Measurements from ENCODE around the gene SNHG17.

The SNHG17 gene

DNA sequence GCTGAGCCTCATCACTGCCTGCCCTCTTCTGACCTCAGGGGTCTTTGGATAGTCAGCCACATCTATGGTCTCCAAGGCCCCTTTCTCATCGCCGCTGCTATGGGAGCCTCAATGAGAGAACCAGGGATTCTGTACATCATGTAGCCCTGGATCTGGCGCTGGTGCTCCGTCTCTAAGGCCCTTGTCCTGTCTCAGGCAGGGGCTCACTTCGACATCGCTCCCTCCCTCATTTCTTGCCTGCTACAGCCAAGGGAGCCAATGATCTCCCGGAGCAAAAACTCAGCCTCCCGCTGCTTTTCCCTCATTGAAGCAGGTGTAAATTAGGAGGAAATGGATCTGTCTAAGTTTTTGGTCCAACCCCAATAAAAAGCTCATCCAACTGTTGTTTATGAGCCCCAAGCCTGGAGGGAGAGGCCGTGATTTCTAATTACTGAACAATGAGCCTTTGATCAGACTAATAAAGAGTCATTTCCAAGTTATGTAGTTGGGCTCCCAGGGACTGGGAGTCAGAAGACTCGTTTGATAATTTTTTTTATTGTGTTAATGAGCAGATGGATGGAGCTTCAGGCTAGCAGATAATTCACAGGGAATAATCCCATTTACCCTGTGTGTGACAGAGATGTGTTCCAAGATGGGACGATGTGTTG is 58.0 kb downstream of the SNHG17 start:
- no peaks in the 10 kb centered on the region for H3K36me3 ChIP-seq (ENCODE audit: control insufficient read depth in 2 of 2, insufficient read depth in 2 of 2, low read length in 2 of 2)
- H3K27me3 ChIP-seq (ENCODE audit: control insufficient read depth in 2 of 2, insufficient read depth in 2 of 2, low read length in 2 of 2): no peaks in the 10 kb centered on the region
- H3K27ac ChIP-seq (ENCODE audit: low read depth in 2 of 2, low read length in 2 of 2): no peak overlapping the region
- H3K9me3 ChIP-seq (ENCODE audit: control insufficient read depth in 2 of 2, low read length in 2 of 2): no peaks in the 10 kb centered on the region
- H3K9ac ChIP-seq (ENCODE audit: low read depth in 1 of 2, low read length in 2 of 2): no peak overlapping the region
- H3K4me1 ChIP-seq (ENCODE audit: control insufficient read depth in 2 of 2, insufficient read depth in 2 of 2, low read length in 2 of 2): peaks cover 0 to 3% of the 10 kb centered on the region in 2 donors
- H3K4me3 ChIP-seq (ENCODE audit: low read length in 2 of 2): no peak overlapping the region

- H3K27ac ChIP-seq (ENCODE audit: low read depth in 2 of 2, low read length in 2 of 2): no peak overlapping the region
- H3K36me3 ChIP-seq (ENCODE audit: control insufficient read depth in 2 of 2, insufficient read depth in 2 of 2, low read length in 2 of 2): no peaks in the 10 kb centered on the region
Observed at GRCh38 chr20:38373898-38374297, 61.2 kb downstream of the SNHG17 start.

DNA sequence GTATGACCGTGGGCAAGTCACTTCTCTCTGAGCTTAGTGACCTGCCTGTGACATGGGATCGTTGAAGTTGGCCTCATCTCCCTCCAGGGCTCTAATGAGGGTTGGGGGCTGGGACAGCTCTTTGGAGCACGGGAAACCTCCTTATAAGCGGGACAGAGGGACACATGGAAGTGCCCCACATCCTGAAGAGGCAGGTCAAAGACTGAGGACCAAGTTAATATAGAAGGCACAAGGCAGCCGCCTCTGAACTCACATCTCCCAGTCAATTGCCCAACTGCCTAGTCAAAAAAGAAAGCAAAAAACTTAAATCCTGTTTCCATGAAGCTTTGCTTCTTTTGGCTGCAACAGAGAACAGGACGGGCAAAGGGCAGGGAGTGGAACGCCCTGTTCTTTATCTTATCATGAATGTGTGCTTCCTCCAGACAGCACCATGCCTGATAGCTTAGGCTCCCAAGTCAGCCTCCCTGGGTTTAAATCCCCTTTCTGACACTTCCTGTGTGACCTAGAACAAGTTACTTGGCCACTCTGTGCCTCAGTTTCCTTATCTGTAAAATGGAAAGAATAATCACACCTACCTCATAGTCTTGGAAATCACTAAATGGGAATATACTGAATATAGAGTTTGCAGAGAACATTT is 61.8 kb downstream of the SNHG17 start:
- Histone ChIP-seq H3K27ac (ENCODE audit: low read depth in 2 of 2, low read length in 2 of 2) (no peak overlapping the region), H3K9me3 (ENCODE audit: control insufficient read depth in 2 of 2, low read length in 2 of 2) (no peaks in the 10 kb centered on the region)

More at GRCh38 chr20:38373898-38374297, 61.2 kb downstream of the SNHG17 start:
- peaks cover 0 to 2% of the 10 kb centered on the region in 2 donors for H3K27me3 ChIP-seq (ENCODE audit: control insufficient read depth in 2 of 2, insufficient read depth in 2 of 2, low read length in 2 of 2)
- no peak overlapping the region for H3K4me3 ChIP-seq (ENCODE audit: low read length in 2 of 2)
- H3K4me1 ChIP-seq (ENCODE audit: control insufficient read depth in 2 of 2, insufficient read depth in 2 of 2, low read length in 2 of 2): peaks cover 0 to 3% of the 10 kb centered on the region in 2 donors
- H3K9me3 ChIP-seq (ENCODE audit: control insufficient read depth in 2 of 2, low read length in 2 of 2): no peaks in the 10 kb centered on the region
- H3K9ac ChIP-seq (ENCODE audit: low read depth in 1 of 2, low read length in 2 of 2): no peak overlapping the region

GRCh38 chr20:38372806-38373205 is 62.3 kb downstream of the SNHG17 start:
- Histone ChIP-seq H3K27me3 (ENCODE audit: control insufficient read depth in 2 of 2, insufficient read depth in 2 of 2, low read length in 2 of 2) (peaks cover 0 to 2% of the 10 kb centered on the region in 2 donors), H3K9ac (ENCODE audit: low read depth in 1 of 2, low read length in 2 of 2) (no peak overlapping the region), H3K9me3 (ENCODE audit: control insufficient read depth in 2 of 2, low read length in 2 of 2) (no peaks in the 10 kb centered on the region), H3K36me3 (ENCODE audit: control insufficient read depth in 2 of 2, insufficient read depth in 2 of 2, low read length in 2 of 2) (no peaks in the 10 kb centered on the region), H3K4me3 (ENCODE audit: low read length in 2 of 2) (no peak overlapping the region), H3K4me1 (ENCODE audit: control insufficient read depth in 2 of 2, insufficient read depth in 2 of 2, low read length in 2 of 2) (peaks cover 0 to 3% of the 10 kb centered on the region in 2 donors), H3K27ac (ENCODE audit: low read depth in 2 of 2, low read length in 2 of 2) (no peak overlapping the region)

More for the DNA sequence above, 61.8 kb downstream of the SNHG17 start:
- H3K36me3 ChIP-seq (ENCODE audit: control insufficient read depth in 2 of 2, insufficient read depth in 2 of 2, low read length in 2 of 2): no peaks in the 10 kb centered on the region
- H3K4me3 ChIP-seq (ENCODE audit: low read length in 2 of 2): no peak overlapping the region
- peaks cover 0 to 3% of the 10 kb centered on the region in 2 donors for H3K4me1 ChIP-seq (ENCODE audit: control insufficient read depth in 2 of 2, insufficient read depth in 2 of 2, low read length in 2 of 2)
- no peak overlapping the region for H3K9ac ChIP-seq (ENCODE audit: low read depth in 1 of 2, low read length in 2 of 2)
- peaks cover 0 to 2% of the 10 kb centered on the region in 2 donors for H3K27me3 ChIP-seq (ENCODE audit: control insufficient read depth in 2 of 2, insufficient read depth in 2 of 2, low read length in 2 of 2)
